K562 treated with DMSO at 1 percent for 24 hours (cell line): Measurements from ENCODE around the gene SLC29A3. TPM values are rescaled to one million over a fixed set of nuclear protein-coding genes. Genes with fewer than 3 reads are reported as not detected.

Experiments used
- total RNA-seq: library from RNA; unstranded; fragments of 300-600 nt; gene quantifications from 2 replicates; pipeline ENCODE4 v1.2.3, GENCODE V29; 2022; ENCODE audit warnings: low read depth; ENCODE audit not compliant: insufficient read depth

The SLC29A3 gene
- 9.7 and 12.1 TPM in 2 replicates for total RNA-seq

DNA sequence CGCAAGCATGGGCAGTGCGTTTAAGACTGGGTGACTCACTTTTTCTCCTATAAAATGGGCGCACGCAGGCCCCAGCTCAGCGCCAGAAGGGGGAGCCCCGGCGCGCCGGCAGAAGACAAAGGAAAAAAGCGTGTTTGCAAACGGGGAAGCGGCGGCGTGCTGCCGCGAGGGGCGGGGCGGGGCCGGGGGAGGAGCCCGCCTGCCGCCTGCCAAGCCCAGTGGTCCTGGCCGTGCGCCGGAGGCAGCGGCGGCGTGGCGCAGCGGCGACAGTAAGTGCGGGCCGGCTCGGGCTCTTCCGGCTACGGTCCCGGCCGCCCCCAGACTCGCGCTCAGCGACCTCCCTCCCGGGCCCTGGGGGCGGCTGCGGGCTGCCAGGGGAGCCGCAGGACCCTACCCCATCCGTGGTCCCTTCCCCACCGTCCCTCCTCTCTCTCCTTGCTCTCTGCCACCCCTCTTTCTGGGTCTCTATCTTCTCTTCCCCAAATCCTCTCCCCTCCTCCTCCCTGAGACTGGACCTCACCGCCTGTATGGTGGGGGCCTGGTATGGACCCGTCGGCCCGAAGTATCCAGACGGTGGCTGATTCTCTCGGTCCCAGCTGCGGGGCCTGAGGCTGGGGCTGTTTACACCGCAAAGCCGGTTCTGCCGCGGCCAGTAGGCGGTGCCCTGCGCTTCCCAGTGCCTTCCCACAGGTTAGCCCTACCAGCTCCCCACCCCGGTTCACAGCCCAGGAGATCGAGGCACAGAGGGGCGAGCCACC is at the start of gene SLC29A3:
Gene SLC29A3 (plus strand): TSS at position 218 of the 758 bp plus-strand sequence. CDS start 51 bp downstream, at position 269.

DNA sequence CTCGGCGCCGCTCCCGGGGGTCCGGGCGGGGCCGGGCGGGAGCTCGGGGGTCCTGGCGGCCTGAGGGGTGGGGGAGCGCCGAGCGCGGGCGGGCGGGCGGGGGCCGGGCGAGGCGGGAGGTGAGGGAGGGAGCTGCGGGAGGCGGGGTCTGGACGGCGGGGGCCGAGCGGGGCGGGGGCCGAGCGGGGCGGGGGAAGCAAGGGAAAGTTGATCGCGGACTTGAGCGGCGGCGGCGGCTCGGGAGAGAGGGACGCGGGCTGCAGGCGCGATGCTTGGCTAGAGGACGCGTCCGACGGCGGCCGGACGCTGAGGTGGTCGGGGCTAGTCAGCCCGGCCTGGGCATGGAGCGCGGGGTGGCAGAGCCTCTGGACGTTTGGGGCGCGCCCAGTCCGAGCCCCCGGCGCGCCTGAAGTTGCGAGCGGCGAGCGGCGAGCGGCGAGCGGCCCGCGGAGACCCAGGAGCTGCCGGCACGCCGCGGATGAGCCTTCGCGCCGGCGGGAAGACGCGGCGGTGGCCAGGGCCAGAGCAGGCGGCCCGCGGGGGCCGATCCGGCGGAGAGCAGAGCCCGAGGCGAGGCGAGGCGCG is 77.7 kb downstream of the SLC29A3 start, which contains the start of gene CDH23:
Gene CDH23 (plus strand): TSS at position 210 of the 585 bp plus-strand sequence. CDS start 42,912 bp downstream, outside the sequence.

Other genes starting within 250 kb of the SLC29A3 start
- gene UNC5B, start 106.7 kb upstream of the SLC29A3 start, total RNA-seq, result 67.4 and 78.5 TPM in 2 replicates
- gene CDH23, start 77.7 kb downstream of the SLC29A3 start, total RNA-seq, result 0.37 and 0.61 TPM in 2 replicates